Stimulated activated CD4-positive, alpha-beta T cell treated with anti-CD3 and anti-CD28 coated beads, Interleukin-4, amount 100 ng/mL, for 48 hours (primary cell): ENCODE measurements around the gene PTPRD.
"Not testable (repeated sequence)": the region's sequence is repeated elsewhere in the genome, so short reads cannot be mapped to it uniquely, and the experiment has no call there.

ENCODE experiments used
- DNase-seq, 2 donors: peaks; one replicate each; pipeline ENCODE4 v3.0.0-alpha.2; 2020; ENCODE audit warnings: low read depth in 2 of 2

The PTPRD gene

GRCh38 chr9:9170439-9171134 lies 1442.2 kb downstream of the PTPRD start:
- DNase-seq: no peak

- no peak for DNase-seq
Measured at GRCh38 chr9:9142001-9142400, 1470.8 kb downstream of the PTPRD start.

GRCh38 chr9:9133526-9133925 lies 1479.3 kb downstream of the PTPRD start:
- no peak for DNase-seq

- no peak for DNase-seq
Measured at GRCh38 chr9:9124616-9125015, 1488.2 kb downstream of the PTPRD start.

- DNase-seq: no peak
Measured at GRCh38 chr9:9122230-9122875, 1490.4 kb downstream of the PTPRD start.

DNA sequence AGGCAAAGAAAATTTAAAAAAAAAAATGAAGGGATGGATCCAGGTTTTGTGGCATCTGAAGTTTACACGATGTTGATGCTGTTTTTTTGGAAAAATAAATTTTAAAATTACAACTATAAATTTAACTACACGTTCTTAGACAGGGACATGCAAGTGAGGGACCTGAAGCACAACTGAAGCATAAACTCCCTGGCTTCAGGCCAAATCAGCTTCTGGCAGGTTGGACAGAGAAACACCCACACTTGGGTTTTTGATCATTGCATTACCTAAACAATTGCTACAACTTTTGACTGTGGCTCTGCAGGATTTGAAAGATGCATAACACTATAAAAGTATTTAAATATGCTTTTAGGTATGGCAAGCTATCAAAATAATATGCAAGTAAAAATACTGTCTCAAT lies 1494.9 kb downstream of the PTPRD start:
- no peak for DNase-seq

- DNase-seq: no peak
Measured at GRCh38 chr9:9112001-9112720, 1500.6 kb downstream of the PTPRD start.

GRCh38 chr9:9108641-9109040 lies 1504.2 kb downstream of the PTPRD start:
- no peak for DNase-seq

GRCh38 chr9:9102295-9102694 lies 1510.5 kb downstream of the PTPRD start:
- DNase-seq: no peak

DNA sequence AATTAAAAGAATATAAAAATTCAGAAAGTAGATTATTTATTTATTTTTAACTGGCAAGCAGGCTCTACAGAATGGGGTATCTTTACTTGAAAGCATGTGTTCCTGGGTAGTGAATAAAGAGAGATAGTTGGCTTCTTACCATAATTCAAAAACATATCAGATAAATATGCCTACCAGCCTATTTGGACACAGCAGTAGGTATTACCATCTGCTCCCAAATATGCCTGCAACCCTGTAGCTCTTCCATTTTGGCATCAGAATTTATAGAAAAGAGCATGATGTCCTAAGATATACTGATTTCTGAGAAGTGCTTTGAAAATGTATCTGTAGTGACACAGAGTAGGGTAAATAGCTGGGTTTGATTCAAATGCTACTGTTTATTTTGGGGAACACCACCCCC lies 1512.7 kb downstream of the PTPRD start:
- DNase-seq: no peak

DNA sequence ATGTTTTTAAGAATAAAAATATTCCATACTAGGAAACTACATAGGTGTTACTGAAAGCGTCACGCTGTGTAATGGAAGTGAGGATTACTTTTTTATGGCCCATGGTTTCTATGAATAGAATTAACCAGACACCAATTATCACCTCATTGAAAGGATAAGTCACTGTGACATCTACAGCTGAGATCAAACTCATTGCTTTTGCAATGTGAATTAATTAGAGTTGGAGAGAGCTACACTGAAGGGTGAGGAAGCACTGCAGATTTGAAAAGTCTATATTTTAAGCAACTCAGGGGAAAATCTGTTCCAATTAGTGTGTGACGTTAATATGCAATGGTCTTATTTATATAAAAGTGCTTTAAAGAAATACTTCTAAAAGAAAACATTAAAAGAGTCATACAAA lies 1513.2 kb downstream of the PTPRD start:
- no peak for DNase-seq

- DNase-seq: not testable (repeated sequence)
Measured at GRCh38 chr9:9097254-9097653, 1515.5 kb downstream of the PTPRD start.

DNA sequence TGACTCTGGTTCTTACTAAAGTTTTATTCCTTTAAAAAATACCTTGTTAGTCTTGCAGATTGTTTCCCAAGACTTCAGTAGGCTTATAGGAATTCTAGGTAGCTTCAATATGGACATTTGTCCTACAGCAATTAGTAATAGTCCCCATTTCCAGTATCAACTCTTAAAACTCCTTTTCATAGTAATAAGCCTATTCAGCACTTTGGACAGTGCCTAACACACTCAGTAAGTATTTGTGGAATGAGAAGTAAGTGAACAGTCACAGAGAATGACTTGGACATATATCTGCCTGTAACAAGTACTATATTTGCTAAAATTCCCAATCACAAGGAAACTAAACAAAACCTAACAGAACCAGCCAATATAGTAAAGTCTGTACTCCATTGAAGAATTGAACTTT lies 1521.4 kb downstream of the PTPRD start:
- DNase-seq: no peak

GRCh38 chr9:9079473-9079872 lies 1533.3 kb downstream of the PTPRD start:
- DNase-seq: no peak

GRCh38 chr9:9078301-9078700 lies 1534.5 kb downstream of the PTPRD start:
- no peak for DNase-seq

DNA sequence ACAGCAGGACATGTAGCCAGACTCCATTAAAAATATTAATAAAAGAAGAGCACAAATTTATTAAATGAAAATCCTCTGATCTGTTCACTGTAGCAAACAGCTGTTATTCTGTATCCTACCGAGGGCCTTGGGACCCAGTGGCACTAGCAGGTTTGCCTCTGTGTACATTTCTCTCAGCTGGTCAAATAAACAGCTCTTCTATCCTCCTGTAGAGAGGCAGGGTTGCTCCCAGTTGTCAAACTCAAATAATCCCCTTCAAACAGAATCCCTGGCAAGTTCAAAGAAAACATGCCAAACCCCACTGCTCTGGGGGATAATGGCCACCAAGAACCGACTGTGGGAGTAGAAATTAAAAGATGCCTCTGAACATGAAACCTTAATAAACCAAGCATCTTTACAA lies 1551.2 kb downstream of the PTPRD start:
- DNase-seq: no peak

DNA sequence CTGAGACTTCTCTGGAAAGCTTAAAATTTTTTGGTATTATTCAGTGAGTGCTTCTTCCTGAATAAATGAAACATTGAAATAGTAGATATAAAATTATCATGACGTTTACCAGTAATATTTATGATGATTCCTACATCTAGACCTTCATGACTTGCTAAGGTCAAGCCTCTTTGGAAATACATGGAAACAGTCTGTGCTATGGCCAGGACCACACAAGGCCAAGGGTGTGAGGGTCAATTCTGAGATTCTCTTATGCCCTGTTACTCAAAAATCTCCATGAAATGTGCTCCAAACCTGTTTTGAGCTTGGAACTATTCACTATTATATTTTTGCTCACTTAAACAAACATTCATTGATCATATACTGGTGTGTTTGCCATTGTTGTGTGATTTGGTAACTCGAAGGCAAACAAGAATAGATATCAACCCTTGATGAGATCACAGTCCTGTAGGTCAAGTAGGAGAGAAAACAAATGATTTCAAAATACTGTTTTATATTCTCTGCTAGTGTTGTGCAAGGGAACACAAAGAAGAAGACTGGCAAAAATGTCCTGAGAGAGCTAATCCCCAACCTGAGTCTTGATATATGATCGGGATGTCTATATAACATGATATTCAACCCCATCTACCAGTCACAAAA lies 1558.3 kb downstream of the PTPRD start:
- DNase-seq: no peak

- DNase-seq: no peak
Measured at GRCh38 chr9:9045572-9045971, 1567.2 kb downstream of the PTPRD start.

DNA sequence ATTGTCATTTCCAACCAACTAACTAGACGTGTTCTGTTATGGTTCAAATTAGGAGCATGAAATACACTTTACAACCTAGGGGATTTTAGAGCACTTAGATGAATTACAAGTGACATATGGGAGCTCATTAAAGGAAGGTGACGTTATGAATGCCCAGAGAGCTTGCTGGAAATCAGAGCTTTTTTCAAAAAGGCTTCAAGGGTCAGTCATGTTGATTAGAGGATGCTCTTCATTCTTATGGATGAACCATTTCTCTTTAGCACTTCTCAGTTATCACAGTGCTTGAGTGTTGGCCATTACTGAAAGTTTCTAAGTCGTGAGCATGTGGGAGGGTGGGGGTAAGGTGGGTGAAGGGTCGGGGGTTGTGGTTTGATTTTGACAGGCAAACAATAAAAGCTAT lies 1567.7 kb downstream of the PTPRD start:
- DNase-seq: no peak

GRCh38 chr9:9043788-9044187 lies 1569.0 kb downstream of the PTPRD start:
- DNase-seq: not testable (repeated sequence)

DNA sequence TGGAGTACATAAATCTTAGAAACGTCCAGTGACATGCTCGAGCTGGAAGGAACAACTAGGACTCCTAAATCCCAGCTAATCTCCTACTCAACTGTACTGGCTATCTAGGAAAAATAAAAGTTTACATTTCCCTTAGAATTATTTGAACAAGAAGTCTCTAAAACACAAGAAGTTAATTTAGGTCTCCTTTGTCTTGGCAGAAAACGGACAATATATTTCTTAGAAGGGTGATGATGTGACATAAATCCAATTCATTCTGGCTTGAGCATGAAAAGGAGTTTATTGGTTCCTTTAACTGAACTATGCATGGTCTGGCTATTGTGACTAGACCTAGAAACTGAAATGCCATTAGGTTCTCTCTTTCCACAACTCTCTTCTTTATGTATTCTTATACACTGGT lies 1571.0 kb downstream of the PTPRD start:
- no peak for DNase-seq

- no peak for DNase-seq
Measured at GRCh38 chr9:9033022-9033421, 1579.8 kb downstream of the PTPRD start.

DNA sequence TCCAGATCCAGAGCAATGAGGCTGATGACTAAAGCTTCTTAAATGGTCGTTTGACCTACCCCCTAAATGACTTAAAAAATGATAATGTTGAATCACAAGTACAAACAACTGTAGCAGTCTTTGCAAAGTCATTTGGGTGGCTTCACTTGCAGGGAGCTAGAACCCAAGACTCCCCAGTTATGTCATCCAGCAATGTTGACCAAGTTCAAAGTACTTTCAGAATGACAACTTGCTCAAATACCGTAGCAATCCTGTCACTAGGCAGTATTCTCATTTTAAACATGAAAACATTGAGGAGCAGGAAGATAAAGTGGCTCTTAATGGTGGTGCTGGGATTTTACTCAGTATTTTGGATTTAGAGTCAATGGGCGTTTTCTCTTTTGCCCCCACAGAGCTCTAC lies 1596.2 kb downstream of the PTPRD start:
- DNase-seq: no peak
